GM19351 (cell line): ENCODE data around the gene ATP9A.
"Not testable (repeated sequence)": the region's sequence is repeated elsewhere in the genome, so short reads cannot be mapped to it uniquely, and the experiment has no call there.

ENCODE experiments used
- ATAC-seq: cut with Tn5 transposase; IDR thresholded peaks from one replicate; pipeline ENCODE4 v1.9.1; 2021; ENCODE audit warnings: mild to moderate bottlenecking, moderate library complexity; ENCODE audit not compliant: unreplicated experiment

Gene ATP9A

GRCh38 chr20:51584737-51585136 is 183.5 kb downstream of the ATP9A start:
- ATAC-seq: no peak

- no peak for ATAC-seq
These were observed 184.1 kb downstream of the ATP9A start for GRCh38 chr20:51584116-51584515.

GRCh38 chr20:51583499-51583898 is 184.7 kb downstream of the ATP9A start:
- no peak for ATAC-seq

GRCh38 chr20:51583073-51583472 is 185.1 kb downstream of the ATP9A start:
- no peak for ATAC-seq

GRCh38 chr20:51581571-51581970 is 186.6 kb downstream of the ATP9A start:
- no peak for ATAC-seq

GRCh38 chr20:51579137-51579536 is 189.1 kb downstream of the ATP9A start:
- ATAC-seq: no peak

- no peak for ATAC-seq
These were observed 190.1 kb downstream of the ATP9A start for GRCh38 chr20:51578145-51578459.

- ATAC-seq: no peak
These were observed 190.6 kb downstream of the ATP9A start for GRCh38 chr20:51577432-51578144.

- ATAC-seq: no peak
These were observed 192.7 kb downstream of the ATP9A start for GRCh38 chr20:51575486-51575885.

- ATAC-seq: no peak
These were observed 193.7 kb downstream of the ATP9A start for GRCh38 chr20:51574248-51575033.

GRCh38 chr20:51573576-51574243 is 194.5 kb downstream of the ATP9A start:
- no peak for ATAC-seq

- no peak for ATAC-seq
These were observed 196.8 kb downstream of the ATP9A start for GRCh38 chr20:51571460-51571794.

- no peak for ATAC-seq
These were observed 197.3 kb downstream of the ATP9A start for GRCh38 chr20:51570739-51571459.

- ATAC-seq: no peak
These were observed 198.1 kb downstream of the ATP9A start for GRCh38 chr20:51569815-51570738.

- not testable (repeated sequence) for ATAC-seq
These were observed 199.7 kb downstream of the ATP9A start for GRCh38 chr20:51568533-51568932.

GRCh38 chr20:51567622-51568021 is 200.6 kb downstream of the ATP9A start:
- no peak for ATAC-seq

GRCh38 chr20:51566594-51566993 is 201.6 kb downstream of the ATP9A start:
- no peak for ATAC-seq

GRCh38 chr20:51565298-51566144 is 202.7 kb downstream of the ATP9A start:
- ATAC-seq: no peak
